COLO668 (cell line): ENCODE data around the gene NUPR2.
"Not testable (repeated sequence)": the region's sequence is repeated elsewhere in the genome, so short reads cannot be mapped to it uniquely, and the experiment has no call there.

Experiments
- DNase-seq: peaks from one replicate; lab custom pipeline; 2025; ENCODE audit not compliant: unreplicated experiment; lab: John Stamatoyannopoulos, UW

The NUPR2 gene

DNA sequence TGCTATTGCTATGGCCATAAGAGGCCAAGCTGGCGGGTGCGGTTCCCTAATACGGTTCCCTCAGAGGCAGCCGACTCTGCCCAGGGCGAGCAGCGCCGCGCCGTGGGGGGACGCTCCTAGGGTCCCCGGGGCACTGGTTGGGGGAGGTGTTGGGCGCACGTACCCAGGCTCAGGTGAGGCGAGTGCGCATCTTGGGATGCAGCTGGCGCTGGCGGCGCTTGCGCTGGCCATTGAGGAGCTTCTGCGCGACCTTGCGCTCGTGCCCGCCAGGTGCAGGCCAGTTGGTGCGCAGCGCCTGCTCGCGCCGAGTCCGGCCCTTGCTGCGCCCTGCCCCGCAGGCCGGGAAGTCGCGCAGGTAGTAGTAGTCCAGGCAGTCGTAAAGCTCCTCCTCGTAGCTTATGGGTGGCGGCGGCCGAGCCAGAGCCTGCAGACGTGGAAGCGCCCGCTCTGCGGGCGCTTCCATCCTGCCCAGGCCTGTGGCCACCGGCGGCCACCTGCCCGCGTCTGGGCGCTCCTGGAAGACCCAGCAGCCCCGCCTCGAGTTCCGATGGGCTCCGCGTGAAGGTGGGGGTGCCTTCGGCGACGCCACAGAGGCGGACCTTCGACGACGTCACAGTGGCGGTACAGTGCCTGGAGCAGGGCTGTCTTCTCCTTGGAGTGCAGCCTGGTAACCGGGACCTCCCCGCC, at the start of gene NUPR2:
NUPR2 (minus strand) TSS at position 566 of the 687 bp plus-strand sequence; CDS start at position 463, 103 bp downstream.
- DNase-seq: peak; percentile 74

DNA sequence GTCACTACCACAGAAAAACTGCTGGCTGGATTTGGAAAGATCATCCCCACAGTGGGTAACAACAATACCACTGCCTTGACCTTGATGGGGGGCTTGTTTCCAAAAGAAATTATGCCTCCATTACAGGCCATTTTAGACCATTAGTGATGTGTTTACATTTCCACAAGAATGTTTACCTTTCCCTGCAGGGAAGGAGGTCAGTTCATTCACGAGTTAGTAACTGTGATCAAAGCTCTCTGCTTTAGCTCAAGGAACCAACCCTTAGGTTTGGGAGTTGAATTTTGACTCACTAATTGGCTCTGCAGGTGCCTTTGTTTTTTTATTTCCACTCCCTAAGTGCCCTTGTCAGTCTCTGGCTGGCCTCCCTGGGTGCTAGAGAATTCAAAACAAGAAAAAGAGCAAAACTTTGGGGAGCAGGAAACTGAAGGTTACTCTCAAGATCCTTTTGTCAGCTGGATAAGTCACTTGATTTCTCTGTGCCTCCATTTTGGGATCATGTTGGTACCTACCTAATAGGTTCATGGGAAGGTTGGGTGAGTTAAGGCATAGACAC, 41.1 kb upstream of the NUPR2 start:
- no peak for DNase-seq

DNA sequence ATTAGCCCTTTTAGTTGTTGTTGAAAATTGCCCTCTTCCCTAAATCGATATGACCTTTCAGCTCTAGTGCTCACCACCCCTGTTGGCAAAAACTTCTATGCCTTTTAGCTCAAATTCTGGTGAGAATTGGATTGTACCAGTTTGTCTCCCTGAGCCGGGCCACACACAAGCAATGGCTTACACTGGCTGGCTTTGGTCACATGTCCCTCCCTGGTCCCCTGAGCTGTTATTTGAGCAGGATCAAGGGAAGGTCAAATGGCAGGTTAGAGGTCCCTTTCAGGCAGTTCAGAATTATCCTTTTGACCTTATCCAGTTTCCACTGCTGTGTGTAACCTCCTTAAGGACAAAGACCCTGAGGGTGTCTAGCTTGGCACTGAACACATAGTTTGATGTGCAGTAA, 14.8 kb upstream of the NUPR2 start:
- not testable (repeated sequence) for DNase-seq

DNA sequence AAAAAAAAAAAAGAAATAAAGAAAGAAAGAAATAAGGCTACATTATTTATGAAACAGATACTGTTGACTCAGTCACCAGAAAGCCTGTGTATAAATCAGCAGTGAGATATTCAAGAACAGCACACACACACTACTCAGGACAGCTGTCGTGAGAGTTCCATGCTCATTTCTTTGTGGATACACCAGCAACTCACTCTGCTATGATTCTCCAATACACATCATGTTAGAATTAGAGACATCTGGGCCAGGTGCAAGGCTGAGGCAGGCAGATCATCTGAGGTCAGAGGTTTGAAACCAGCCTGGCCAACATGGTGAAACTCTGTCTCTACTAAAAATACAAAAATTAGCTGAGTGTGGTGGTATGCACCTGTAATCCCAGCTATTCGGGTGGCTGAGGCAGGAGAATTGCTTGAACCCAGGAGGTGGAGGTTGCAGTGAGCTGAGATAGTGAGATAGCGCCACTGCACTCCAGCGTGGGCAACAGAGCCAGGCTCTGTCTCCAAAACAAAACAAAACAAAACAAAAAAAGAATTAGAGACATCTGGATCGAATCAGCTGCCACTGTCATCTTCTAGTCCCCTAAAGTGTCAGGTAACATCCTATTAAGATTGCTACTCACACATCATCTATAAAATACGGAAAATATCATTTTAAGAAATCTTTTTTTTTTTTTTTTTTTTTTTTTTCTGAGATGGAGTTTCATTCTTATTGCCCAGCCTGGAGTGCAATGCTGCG, 11.2 kb upstream of the NUPR2 start:
- no peak for DNase-seq

GRCh38 chr7:56125831-56126230, 9.6 kb upstream of the NUPR2 start:
- DNase-seq: no peak

DNA sequence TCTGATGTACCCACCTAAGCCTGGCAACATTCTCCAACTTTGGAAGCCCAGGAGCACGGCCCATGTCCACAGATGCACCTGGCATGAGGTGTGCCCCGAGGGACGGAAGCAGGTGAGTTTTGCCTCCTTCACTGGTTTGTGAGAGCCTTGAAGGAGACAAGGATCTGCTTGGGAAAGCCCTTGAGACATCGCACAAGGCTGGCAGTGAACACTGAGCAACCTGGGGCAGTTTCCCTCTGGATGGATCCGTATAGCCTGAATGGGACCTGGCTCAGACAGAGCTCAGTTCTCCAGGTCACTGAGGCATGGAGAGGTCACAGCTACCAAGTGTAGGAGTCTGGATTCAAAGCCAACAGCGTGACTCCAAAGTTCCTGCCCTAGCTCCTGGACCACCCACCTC, 8.8 kb upstream of the NUPR2 start:
- DNase-seq: no peak

GRCh38 chr7:56121440-56121839, 5.2 kb upstream of the NUPR2 start:
- DNase-seq: no peak

- not testable (repeated sequence) for DNase-seq
Observed at GRCh38 chr7:56112244-56112643, 4.0 kb downstream of the NUPR2 start.

DNA sequence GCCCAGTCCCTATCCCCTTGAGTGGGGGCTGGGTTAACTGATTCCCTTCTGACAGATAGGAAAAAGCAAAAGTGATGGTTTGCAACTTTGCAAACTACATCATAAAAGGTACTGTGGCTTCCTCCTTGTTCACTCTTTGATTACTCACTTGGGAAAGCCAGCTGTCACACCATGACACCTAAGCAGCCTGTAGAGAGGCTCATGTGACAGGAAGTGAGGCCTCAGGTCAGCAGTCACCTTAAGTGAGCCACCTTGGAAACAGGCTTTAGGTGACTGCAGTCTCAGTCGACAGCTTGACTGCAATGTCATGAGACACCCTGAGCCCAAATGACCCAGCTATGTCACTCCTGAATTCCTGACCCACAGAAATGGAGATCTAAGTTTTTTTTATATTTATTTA, 5.6 kb downstream of the NUPR2 start:
- DNase-seq: peak; percentile 4

GRCh38 chr7:56107954-56108258, 8.3 kb downstream of the NUPR2 start:
- no peak for DNase-seq

DNA sequence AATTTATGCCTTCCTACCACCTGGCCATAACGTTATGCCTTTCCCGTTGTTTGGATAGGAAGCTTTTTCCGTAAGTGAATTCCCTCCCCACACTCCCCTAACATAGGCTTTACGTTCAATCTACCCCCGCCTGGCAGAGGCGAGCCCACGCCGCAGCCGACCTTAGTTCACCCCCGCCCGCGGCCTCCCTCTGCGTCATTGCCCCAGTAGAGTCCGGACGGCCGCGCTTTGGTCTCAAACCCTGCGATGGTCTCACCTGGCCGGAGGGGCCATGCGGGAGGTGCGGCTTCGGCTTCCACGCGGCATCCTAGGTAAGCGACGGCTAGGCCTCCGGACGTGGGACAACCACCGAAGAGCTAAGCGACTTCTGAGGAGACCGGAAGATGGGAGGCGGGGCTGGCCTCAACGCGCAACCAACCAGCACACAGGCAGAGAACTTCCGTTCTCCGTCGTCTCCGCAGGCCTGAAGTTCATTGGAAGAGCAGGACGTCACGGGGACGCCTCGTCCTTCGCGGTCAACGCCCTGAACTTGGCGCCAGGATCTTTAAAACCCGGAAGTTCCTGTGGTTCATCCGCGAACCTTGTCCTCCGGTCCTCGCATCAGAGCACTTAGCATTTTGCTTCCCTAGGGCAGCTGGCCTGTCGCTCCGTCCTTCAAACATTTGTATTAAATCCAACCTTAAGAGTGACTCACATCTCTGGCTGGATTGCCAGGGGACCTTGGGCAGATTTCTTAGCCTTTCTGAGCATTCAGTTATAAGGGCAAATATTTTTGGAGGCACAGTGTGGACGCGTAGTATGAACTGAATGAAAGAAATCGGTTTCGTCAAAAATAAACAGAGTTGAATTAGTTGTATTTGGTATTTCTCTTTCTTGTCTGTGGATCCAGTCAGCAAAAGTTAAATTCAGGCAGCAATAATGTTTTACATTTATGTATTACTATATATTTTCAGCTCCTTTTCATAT, 9.8 kb downstream of the NUPR2 start, which contains the start of gene CHCHD2:
CHCHD2 (minus strand) TSS at position 369 of the 966 bp plus-strand sequence; CDS start at position 306, 63 bp downstream.
- peak; percentile 97 for DNase-seq

- DNase-seq: peak; percentile 25
Observed at GRCh38 chr7:56105508-56105907, 10.7 kb downstream of the NUPR2 start.

- not testable (repeated sequence) for DNase-seq
Observed at GRCh38 chr7:56104138-56104537, 12.1 kb downstream of the NUPR2 start.

GRCh38 chr7:56099653-56100052, 16.6 kb downstream of the NUPR2 start:
- no peak for DNase-seq

GRCh38 chr7:56098187-56099008, 17.8 kb downstream of the NUPR2 start:
- not testable (repeated sequence) for DNase-seq

DNA sequence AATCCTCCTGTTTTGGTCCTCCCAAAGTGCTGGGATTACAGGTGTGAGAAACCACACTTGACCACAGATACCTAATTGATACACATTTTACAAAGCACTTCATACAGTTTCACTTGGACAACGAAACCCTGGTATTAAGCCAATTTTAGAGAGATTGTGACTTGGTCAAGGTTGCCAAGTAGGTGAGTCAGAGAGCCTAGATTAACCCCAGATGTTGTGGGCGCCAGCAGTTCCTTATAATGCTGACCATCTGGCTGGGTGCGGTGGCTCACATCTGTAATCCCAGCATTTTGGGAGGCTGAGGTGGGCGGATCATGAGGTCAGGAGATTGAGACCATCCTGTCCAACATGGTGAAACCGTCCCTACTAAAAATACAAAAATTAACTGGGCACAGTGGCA, 18.5 kb downstream of the NUPR2 start:
- no peak for DNase-seq

DNA sequence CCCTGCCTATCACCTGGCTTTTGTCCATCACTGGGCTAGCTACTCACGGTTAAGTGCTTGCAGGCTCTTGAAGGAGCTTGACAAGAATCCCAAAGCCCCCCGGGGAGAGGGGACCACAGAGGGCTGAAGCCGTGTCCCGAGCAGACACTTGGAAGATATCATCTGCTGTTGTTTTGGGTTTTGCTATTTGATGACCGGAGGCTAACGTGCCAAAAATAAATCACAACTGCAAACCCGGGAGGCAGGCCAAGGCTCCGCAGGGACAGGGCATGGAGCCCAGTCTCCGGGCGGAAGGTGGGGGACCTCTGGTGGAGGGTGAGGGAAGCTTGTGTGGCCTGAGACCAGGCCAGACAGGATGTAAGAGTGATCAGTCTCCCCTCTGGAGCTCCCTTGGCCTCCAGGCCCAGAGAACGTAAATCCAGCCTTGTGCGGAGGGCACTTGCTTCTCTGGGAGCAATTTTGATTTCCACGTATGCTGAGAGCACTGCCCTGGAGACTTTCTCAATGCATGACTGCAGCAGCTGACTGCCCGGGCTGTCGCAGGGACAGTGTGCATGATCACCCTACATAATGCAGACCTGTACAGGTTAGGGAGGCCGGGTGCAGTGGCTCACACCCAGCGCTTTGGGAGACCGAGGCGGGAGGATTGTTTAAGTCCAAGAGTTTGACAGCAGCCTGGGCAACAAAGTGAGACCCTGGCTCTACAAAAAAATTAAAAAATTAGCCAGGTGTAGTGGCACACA, 23.3 kb downstream of the NUPR2 start, which contains the start of gene PHKG1:
PHKG1 (minus strand) TSS at position 164 of the 743 bp plus-strand sequence. CDS start 4,011 bp downstream, outside the sequence.
- peak; percentile 29 for DNase-seq

DNA sequence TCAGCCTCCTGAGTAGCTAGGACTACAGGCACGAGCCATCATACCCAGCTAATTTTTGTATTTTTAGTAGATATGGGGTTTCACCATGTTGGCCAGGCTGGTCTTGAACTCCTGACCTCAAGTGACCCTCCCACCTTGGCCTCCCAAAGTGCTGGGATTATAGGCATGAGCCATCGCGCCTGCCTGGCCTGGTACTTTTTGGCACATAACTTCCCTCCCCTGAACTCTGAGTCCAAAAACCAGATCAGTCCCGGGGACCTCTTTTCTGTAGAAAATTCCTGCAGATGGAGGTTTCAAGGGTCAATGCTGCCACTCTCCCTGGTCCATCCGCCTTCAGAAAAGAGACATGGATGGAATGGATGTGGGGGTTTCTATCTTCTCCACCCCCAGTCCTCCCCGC, 23.8 kb downstream of the NUPR2 start:
- not testable (repeated sequence) for DNase-seq

DNA sequence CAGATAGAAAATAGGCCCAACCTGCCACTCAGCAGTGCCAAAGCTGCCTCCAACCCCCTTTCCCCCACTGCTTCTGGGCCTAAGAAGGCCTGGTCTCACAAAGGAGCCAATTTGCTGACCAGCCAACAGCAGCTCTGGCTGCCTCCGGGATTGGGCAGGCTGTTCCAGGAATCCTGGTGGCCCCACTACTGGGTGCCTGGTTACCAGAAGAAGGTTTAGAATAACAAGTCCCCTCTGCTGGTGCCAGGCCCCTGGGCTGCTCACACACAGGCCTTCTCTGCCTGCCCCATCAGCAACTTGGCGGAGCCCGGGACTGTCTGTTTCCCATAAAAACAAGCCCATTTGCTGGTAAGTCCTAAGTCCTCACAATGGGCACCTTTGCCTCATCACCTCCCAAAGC, 24.6 kb downstream of the NUPR2 start:
- DNase-seq: no peak
